GM18867 (cell line): ENCODE data around the gene EP400.

Experiments used
- ATAC-seq: cut with Tn5 transposase; IDR thresholded peaks from one replicate; pipeline ENCODE4 v1.9.1; 2021; ENCODE audit warnings: mild to moderate bottlenecking, moderate library complexity; ENCODE audit not compliant: unreplicated experiment

Gene EP400

GRCh38 chr12:131949431-131950181 is at the start of gene EP400:
Gene EP400, plus strand, starts transcription at chr12:131949942. Its CDS starts 10,678 bp downstream, at chr12:131960620.
- peak; percentile 88 for ATAC-seq

- no peak for ATAC-seq
Measured at GRCh38 chr12:131900397-131900796, 49.3 kb upstream of the EP400 start.

- ATAC-seq, result no peak
Measured at GRCh38 chr12:131901431-131902331, 48.1 kb upstream of the EP400 start.

- no peak for ATAC-seq
Measured at GRCh38 chr12:131902332-131903241, 47.2 kb upstream of the EP400 start.

- ATAC-seq, result no peak
Measured at GRCh38 chr12:131903270-131904255, 46.2 kb upstream of the EP400 start.

- no peak for ATAC-seq
Measured at GRCh38 chr12:131904346-131904745, 45.4 kb upstream of the EP400 start.

- no peak for ATAC-seq
Measured at GRCh38 chr12:131905081-131905629, 44.6 kb upstream of the EP400 start.

- no peak for ATAC-seq
Measured at GRCh38 chr12:131905630-131906091, 44.1 kb upstream of the EP400 start.

GRCh38 chr12:131907379-131908091 is 42.2 kb upstream of the EP400 start:
- ATAC-seq, result no peak

GRCh38 chr12:131908092-131909080 is 41.4 kb upstream of the EP400 start:
- no peak for ATAC-seq

GRCh38 chr12:131909081-131909751 is 40.5 kb upstream of the EP400 start:
- no peak for ATAC-seq

GRCh38 chr12:131909752-131910219 is 40.0 kb upstream of the EP400 start:
- no peak for ATAC-seq

GRCh38 chr12:131910302-131911027 is 39.3 kb upstream of the EP400 start:
- no peak for ATAC-seq

- ATAC-seq, result no peak
Measured at GRCh38 chr12:131911028-131911650, 38.6 kb upstream of the EP400 start.

- ATAC-seq, result no peak
Measured at GRCh38 chr12:131911851-131912477, 37.8 kb upstream of the EP400 start.
